Natural killer cell (primary cell): ENCODE results near the gene KCNK4. TPM values are rescaled to one million over a fixed set of nuclear protein-coding genes. Genes with fewer than 3 reads are reported as not detected.

Experiments used
- ATAC-seq, 3 donors: fragments of 150-1000 bp in 2 of 3; fragments of 200-7000 bp in 1 of 3; cut with Tn5 transposase; 1 replicate in 1 of 3; 2 replicates in 2 of 3; pipeline ENCODE4 v1.10.0; 2021; ENCODE audit warnings: mild to moderate bottlenecking in 2 of 3, moderate library complexity in 2 of 3
- DNase-seq, 2 donors: peaks; one replicate each; pipeline versions ENCODE4 v3.0.0 to v3.0.0-alpha.2; 2013 to 2021; ENCODE audit warnings: mixed read lengths in 1 of 2
- H3K27ac ChIP-seq: one replicate; pipeline ENCODE4 v1.5.1; 2013; ENCODE audit warnings: mild to moderate bottlenecking, low read length
- H3K27me3 ChIP-seq: one replicate; pipeline ENCODE4 v1.6.1; 2013; ENCODE audit warnings: low read length; ENCODE audit not compliant: control insufficient read depth, insufficient read depth
- H3K36me3 ChIP-seq: one replicate; pipeline ENCODE4 v1.6.1; 2013; ENCODE audit warnings: low read length; ENCODE audit not compliant: control insufficient read depth, insufficient read depth
- H3K4me1 ChIP-seq: one replicate; pipeline ENCODE4 v1.6.1; 2013; ENCODE audit warnings: low read length; ENCODE audit not compliant: control insufficient read depth, insufficient read depth
- H3K4me3 ChIP-seq: one replicate; pipeline ENCODE4 v1.5.1; 2013; ENCODE audit warnings: low read length
- H3K9me3 ChIP-seq: one replicate; pipeline ENCODE4 v1.6.1; 2013; ENCODE audit warnings: low read length; ENCODE audit not compliant: control insufficient read depth, insufficient read depth
- H3K27ac Mint-ChIP-seq, 2 donors: one replicate each; pipeline ENCODE4 v1.8.0; 2022; ENCODE audit warnings: mild to moderate bottlenecking in 2 of 2, mixed read lengths in 2 of 2, moderate library complexity in 1 of 2
- H3K27me3 Mint-ChIP-seq, 2 donors: one replicate each; pipeline ENCODE4 v1.8.0; 2022; ENCODE audit warnings: low read depth in 2 of 2, mixed read lengths in 2 of 2
- H3K36me3 Mint-ChIP-seq: one replicate; pipeline ENCODE4 v1.8.0; 2022; ENCODE audit warnings: mixed read lengths
- H3K4me1 Mint-ChIP-seq, 2 donors: one replicate each; pipeline ENCODE4 v1.8.0; 2022; ENCODE audit warnings: mixed read lengths in 2 of 2
- H3K4me3 Mint-ChIP-seq: one replicate; pipeline ENCODE4 v1.8.0; 2022; ENCODE audit warnings: mild to moderate bottlenecking, moderate library complexity, mixed read lengths
- H3K9me3 Mint-ChIP-seq, 2 donors: one replicate each; pipeline ENCODE4 v1.8.0; 2022; ENCODE audit warnings: mixed read lengths in 2 of 2
- CTCF ChIP-seq: fragments of 200-600 bp; IDR thresholded peaks from one replicate; pipeline ENCODE4 v1.8.0; 2022; ENCODE audit warnings: antibody characterized with exemption
- WGBS: methylation state at CpG from one replicate; pipeline ENCODE4 v1.1.7; 2013; ENCODE audit warnings: missing lambda C conversion rate; ENCODE audit not compliant: insufficient coverage; 5-methylcytosine and 5-hydroxymethylcytosine counted together
- intact Hi-C: fragments of 100-400 bp; cut with micrococcal nuclease; formaldehyde crosslinking; loops from one replicate; pipeline ENCODE4 v1.14.2; 2022
- total RNA-seq, 4 donors: library from RNA; stranded (reverse); fragments of 120-200 nt in 1 of 4; gene quantifications; one replicate each; pipeline versions ENCODE4 v1.2.3 to v1.2.4, GENCODE V29; 2013 to 2022

KCNK4 gene
- total RNA-seq, 3 donors from 2014 or later (not counting 1 experiment from before 2014, with no cell fraction given), result 0.30 to 0.86 TPM; not detected in 1

- intact Hi-C loops, result loop anchor here (1.0 to 5.0 kb wide), 4 partner anchors 12 to 130 kb away; partner anchors contain the start of genes CCDC88B, ESRRA and STIP1
- Mint-ChIP-seq H3K27me3 (no peaks in the 10 kb centered on the region), H3K4me3 (peak within 1 kb of the TSS; percentile 97), H3K36me3 (no peaks in the 10 kb centered on the region), H3K4me1 (peaks cover 54 to 61% of the 10 kb centered on the region in 2 donors), H3K9me3 (no peaks in the 10 kb centered on the region), H3K27ac (peak within 1 kb of the TSS; percentile 88 to 99)
- peaks cover 32% of the 10 kb centered on the region for H3K36me3 ChIP-seq
- ATAC-seq, result peak; percentile 62 to 84 (median 76)
- no peaks in the 10 kb centered on the region for H3K27me3 ChIP-seq
- peaks cover 30% of the 10 kb centered on the region for H3K4me1 ChIP-seq
- TF ChIP-seq CTCF, result no peak
- WGBS, result under 1% methylated on average over 43 of the region's 43 CpGs
- DNase-seq, result peak; percentile 87 to 100
- peak within 1 kb of the TSS; percentile 86 for H3K27ac ChIP-seq
- no peaks in the 10 kb centered on the region for H3K9me3 ChIP-seq
- H3K4me3 ChIP-seq, result peak within 1 kb of the TSS; percentile 91
Measured at GRCh38 chr11:64317325-64317960, 26.3 kb downstream of the KCNK4 start, which contains the start of gene TRMT112. TSS of gene TRMT112 (minus strand) at chr11:64317559. CDS start at chr11:64317526, 33 bp downstream.

- no peaks in the 10 kb centered on the region for H3K27me3 ChIP-seq
- intact Hi-C loops, result loop anchor here (1.0 to 5.0 kb wide), 5 partner anchors 13 to 131 kb away; partner anchors contain the start of genes CCDC88B, ESRRA and STIP1
- H3K36me3 ChIP-seq, result peaks cover 34% of the 10 kb centered on the region
- peak within 1 kb of the TSS; percentile 88 to 99 for H3K27ac Mint-ChIP-seq
- no peaks in the 10 kb centered on the region for H3K9me3 Mint-ChIP-seq
- peak within 1 kb of the TSS; percentile 86 for H3K27ac ChIP-seq
- H3K27me3 Mint-ChIP-seq, result no peaks in the 10 kb centered on the region
- H3K9me3 ChIP-seq, result no peaks in the 10 kb centered on the region
- peaks cover 30% of the 10 kb centered on the region for H3K4me1 ChIP-seq
- peaks cover 47 to 53% of the 10 kb centered on the region in 2 donors for H3K4me1 Mint-ChIP-seq
- no peak for TF ChIP-seq CTCF
- peak within 1 kb of the TSS; percentile 97 for H3K4me3 Mint-ChIP-seq
- H3K36me3 Mint-ChIP-seq, result no peaks in the 10 kb centered on the region
- peak; percentile 74 to 90 (median 78) for ATAC-seq
- peak within 1 kb of the TSS; percentile 91 for H3K4me3 ChIP-seq
- under 1% methylated on average over 60 of the region's 61 CpGs for WGBS
- peak; percentile 95 to 99 for DNase-seq
Measured at GRCh38 chr11:64317961-64318765, 27.1 kb downstream of the KCNK4 start, which contains the start of gene PRDX5. TSS of gene PRDX5 (plus strand) at chr11:64318121. CDS start at chr11:64318216, 95 bp downstream.

- peaks cover 30% of the 10 kb centered on the region for H3K36me3 ChIP-seq
- intact Hi-C loops, result loop anchor here (1.0 to 5.0 kb wide), 2 partner anchors 12 to 132 kb away; partner anchors contain the start of gene STIP1
- H3K27me3 Mint-ChIP-seq, result no peaks in the 10 kb centered on the region
- H3K4me3 ChIP-seq, result peak overlapping the region; percentile 91
- H3K27ac ChIP-seq, result peak overlapping the region; percentile 86
- peaks cover 46 to 51% of the 10 kb centered on the region in 2 donors for H3K4me1 Mint-ChIP-seq
- H3K36me3 Mint-ChIP-seq, result no peaks in the 10 kb centered on the region
- DNase-seq (no peak), ATAC-seq (no peak)
- peak overlapping the region; percentile 97 for H3K4me3 Mint-ChIP-seq
- TF ChIP-seq CTCF, result no peak
- peak overlapping the region; percentile 88 to 99 for H3K27ac Mint-ChIP-seq
- H3K4me1 ChIP-seq, result peaks cover 30% of the 10 kb centered on the region
- no peaks in the 10 kb centered on the region for H3K9me3 ChIP-seq
- no peaks in the 10 kb centered on the region for H3K27me3 ChIP-seq
- H3K9me3 Mint-ChIP-seq, result no peaks in the 10 kb centered on the region
- WGBS, result 29% methylated on average over 15 of the region's 19 CpGs
Measured at GRCh38 chr11:64318766-64319761, 28.0 kb downstream of the KCNK4 start.
